HepG2 (cell line): ENCODE measurements around the gene ZNF526. TPM values are rescaled to one million over a fixed set of nuclear protein-coding genes. Genes with fewer than 3 reads are reported as not detected.
A peak's percentile ranks its signal among the peaks of the same experiment; 100 is the strongest.

ENCODE experiments used
- ATAC-seq: fragments of 200-7000 bp; cut with Tn5 transposase; 3 replicates; pipeline ENCODE4 v1.9.1; 2020; ENCODE audit warnings: mild to moderate bottlenecking, moderate library complexity
- BruUV-seq: library from RNA; stranded (reverse); fragments of 400-500 nt; replicated peaks from 2 replicates; lab custom pipeline; 2021; lab: Mats Ljungman, UMichigan
- CTCF ChIA-PET: fragments of 300-600 bp; formaldehyde crosslinking; extraction: SDS; loops from one replicate; lab custom pipeline; 2021; ENCODE audit warnings: low total read pairs, inconsistent platforms, low intra/inter-chr PET ratio; lab: Yijun Ruan, JAX
- POLR2A ChIA-PET: fragments of 350-600 bp; sonication (Branson Sonifier 250); formaldehyde crosslinking; loops from one replicate; lab custom pipeline; 2020; ENCODE audit warnings: antibody characterized with exemption, inconsistent platforms; lab: Yijun Ruan, JAX
- DNase-seq: peaks from one replicate; pipeline ENCODE4 v3.0.0-alpha.2; 2015; ENCODE audit warnings: low spot score
- FAIRE-seq: peaks from 3 replicates; lab custom pipeline; 2011; peaks lifted over from hg19 to GRCh38; lab: Jason Lieb, UNC
- H2AFZ ChIP-seq: one replicate; pipeline ENCODE4 v1.6.1; 2011; ENCODE audit warnings: low read length, inconsistent platforms
- H3K27ac ChIP-seq: fragments of 300-600 bp; 3 replicates; pipeline ENCODE4 v1.8.0; 2011; ENCODE audit warnings: mixed run types, mild to moderate bottlenecking, mixed read lengths, low read length, inconsistent platforms; ENCODE audit not compliant: insufficient read depth; ENCODE audit errors: extremely low read length
- H3K27me3 ChIP-seq, 2 experiments: fragments of 200-600 bp in 1 of 2; 2 replicates in 1 of 2; 3 replicates in 1 of 2; pipeline versions ENCODE4 v1.6.0 to v1.8.0; 2011; ENCODE audit warnings: low read length in 2 of 2, mild to moderate bottlenecking in 2 of 2, moderate library complexity in 2 of 2, inconsistent platforms in 1 of 2; ENCODE audit not compliant: insufficient read depth in 2 of 2, control insufficient read depth in 1 of 2
- H3K36me3 ChIP-seq, 2 experiments: fragments of 200-600 bp in 1 of 2; replicated peaks in 1 of 2; 2 replicates in 1 of 2; 3 replicates in 1 of 2; pipeline versions ENCODE4 v1.5.1 to v1.8.0; 2011; ENCODE audit warnings: low read length in 2 of 2, inconsistent platforms in 1 of 2; ENCODE audit not compliant: insufficient read depth in 2 of 2, control insufficient read depth in 1 of 2
- H3K4me1 ChIP-seq: 2 replicates; pipeline ENCODE4 v1.5.1; 2012; ENCODE audit warnings: low read length, inconsistent platforms; ENCODE audit not compliant: insufficient read depth
- H3K4me2 ChIP-seq: 2 replicates; pipeline ENCODE4 v1.6.0; 2011; ENCODE audit warnings: low read depth, low read length, inconsistent platforms
- H3K4me3 ChIP-seq, 3 experiments: fragments of 200-600 bp in 1 of 3; sonication (generic), shearing (Covaris generic) in 1 of 3; replicated peaks in 1 of 3; 2 replicates each; pipeline ENCODE4 v1.5.1; 2011 to 2016; ENCODE audit warnings: low read length in 3 of 3, inconsistent platforms in 2 of 3, low read depth in 2 of 3, mild to moderate bottlenecking in 2 of 3, control low read depth in 1 of 3, mixed read lengths in 1 of 3; ENCODE audit not compliant: insufficient read depth in 1 of 3
- H3K79me2 ChIP-seq: one replicate; pipeline ENCODE4 v1.6.1; 2011; ENCODE audit warnings: low read length, inconsistent platforms; ENCODE audit not compliant: insufficient read depth
- H3K9ac ChIP-seq: 2 replicates; pipeline ENCODE4 v1.6.0; 2011; ENCODE audit warnings: mild to moderate bottlenecking, low read depth, low read length, inconsistent platforms; ENCODE audit not compliant: insufficient read depth
- H3K9me3 ChIP-seq: 2 replicates; pipeline ENCODE4 v1.5.1; 2012; ENCODE audit warnings: mild to moderate bottlenecking, low read length
- H4K20me1 ChIP-seq: 2 replicates; pipeline ENCODE4 v1.6.0; 2011; ENCODE audit warnings: inconsistent platforms, mild to moderate bottlenecking, low read length, moderate library complexity; ENCODE audit not compliant: insufficient read depth
- HNRNPLL ChIP-seq: fragments of 200-400 bp; formaldehyde crosslinking; IDR thresholded peaks from 2 replicates; pipeline ENCODE4 v1.6.1; 2017; ENCODE audit warnings: mild to moderate bottlenecking, low read depth, low read length; ENCODE audit not compliant: poor library complexity, severe bottlenecking
- MXD1 ChIP-seq: sonication (generic); formaldehyde crosslinking; IDR thresholded peaks from 2 replicates; pipeline ENCODE4 v1.4.0; 2020; ENCODE audit warnings: mild to moderate bottlenecking, missing genetic modification reagents
- NR2F2 ChIP-seq: IDR thresholded peaks from 2 replicates; pipeline ENCODE4 v1.6.1; 2012; ENCODE audit warnings: low read depth, inconsistent platforms, borderline replicate concordance
- RXRA ChIP-seq: sonication (generic); formaldehyde crosslinking; IDR thresholded peaks from 2 replicates; pipeline ENCODE4 v1.5.1; 2020; ENCODE audit warnings: missing genetic modification reagents
- SMAD3 ChIP-seq: sonication (generic); formaldehyde crosslinking; IDR thresholded peaks from 2 replicates; pipeline ENCODE4 v1.4.0; 2020; ENCODE audit warnings: missing genetic modification reagents
- ZEB1 ChIP-seq: IDR thresholded peaks from 2 replicates; pipeline ENCODE4 v1.6.1; 2012; ENCODE audit warnings: mild to moderate bottlenecking, low read depth, inconsistent platforms; ENCODE audit not compliant: insufficient replicate concordance
- ZNF382 ChIP-seq: sonication (generic); formaldehyde crosslinking; IDR thresholded peaks from 2 replicates; pipeline ENCODE4 v1.5.0; 2020; ENCODE audit warnings: missing genetic modification reagents, mild to moderate bottlenecking, borderline replicate concordance
- ZNF607 ChIP-seq: sonication (generic); formaldehyde crosslinking; IDR thresholded peaks from 2 replicates; pipeline ENCODE4 v1.5.1; 2020; ENCODE audit warnings: missing genetic modification reagents, mild to moderate bottlenecking, borderline replicate concordance
- ZNF773 ChIP-seq: sonication (generic); formaldehyde crosslinking; IDR thresholded peaks from 2 replicates; pipeline ENCODE4 v1.4.0; 2020; ENCODE audit warnings: missing genetic modification reagents, borderline replicate concordance
- WGBS: methylation state at CpG from one replicate; pipeline ENCODE4 v1.1.6; 2017; ENCODE audit warnings: low lambda C conversion rate; 5-methylcytosine and 5-hydroxymethylcytosine counted together
- in situ Hi-C: cut with HindIII; loops from 2 replicates; pipeline ENCODE4 v1.10.0; 2017; ENCODE audit warnings: low pct_unique_long_range_greater_than_20kb; ENCODE audit not compliant: extremely low pct_ligation_motif_present
- intact Hi-C: fragments of 100-400 bp; cut with micrococcal nuclease; formaldehyde crosslinking; loops from one replicate; pipeline ENCODE4 v1.10.0; 2022; ENCODE audit not compliant: unreplicated experiment
- polyA plus RNA-seq, 8 experiments: library from polyadenylated mRNA; depleted of rRNA in 3 of 8; stranded (reverse) in 7 of 8; unstranded in 1 of 8; fragments of >200 nt; fragmentation: Illumina TruSeq in 4 of 8; extraction: Trizol in 4 of 8; gene quantifications; 2 replicates each; pipeline versions ENCODE4 v1.2.1 to v1.2.3, GENCODE V29; 2011 to 2016; ENCODE audit warnings: low read depth in 4 of 8, missing spikeins in 1 of 8, mixed read lengths in 1 of 8; ENCODE audit not compliant: insufficient read depth in 1 of 8
- total RNA-seq, 5 experiments: library from RNA; depleted of rRNA; stranded (reverse); fragments of >200 nt; fragmentation: Illumina TruSeq; extraction: Trizol; gene quantifications; 2 replicates each; pipeline ENCODE4 v1.2.3, GENCODE V29; 2016; ENCODE audit warnings: low read depth in 1 of 5
- TF ChIP-seq, protein P1 (sequence below): sonication (generic); formaldehyde crosslinking; IDR thresholded peaks from 2 replicates; pipeline ENCODE4 v1.4.0; 2020; ENCODE audit warnings: missing genetic modification reagents
- TF ChIP-seq, protein P2 (sequence below): sonication (generic); formaldehyde crosslinking; IDR thresholded peaks from 2 replicates; pipeline ENCODE4 v1.4.0; 2020; ENCODE audit warnings: missing genetic modification reagents

The ZNF526 gene
- total and polyA plus RNA-seq, 2 of the 13 experiments (the other 11 are each of a cell fraction or from before 2014, with no cell fraction given) = 3.3 to 8.4 TPM

- peaks cover 4 to 61% of the 10 kb centered on the region in 2 experiments; a peak in 4 of 5 replicates for H3K27me3 ChIP-seq
- in situ Hi-C loops = no loop called here
- no peaks in the 10 kb centered on the region for H3K36me3 ChIP-seq
- 16% methylated on average over 22 of the region's 66 CpGs for WGBS
- H3K4me2 ChIP-seq = no peak overlapping the region
- H3K79me2 ChIP-seq = no peaks in the 10 kb centered on the region
- POLR2A ChIA-PET = no interaction called here
- no TSS peak for BruUV-seq
- CTCF ChIA-PET = no interaction called here
- no peaks in the 10 kb centered on the region for H4K20me1 ChIP-seq
- H3K27ac ChIP-seq = no peak overlapping the region
- intact Hi-C loops = no loop called here
- FAIRE-seq = no peak
- H3K4me1 ChIP-seq = no peaks in the 10 kb centered on the region
- peak; percentile 9 for DNase-seq
- H3K9ac ChIP-seq = no peak overlapping the region
- H3K4me3 ChIP-seq = no peak overlapping the region
- no peak overlapping the region for H2AFZ ChIP-seq
- H3K9me3 ChIP-seq = no peaks in the 10 kb centered on the region
- ATAC-seq = peak; percentile 93
- TF ChIP-seq, protein P1, sequence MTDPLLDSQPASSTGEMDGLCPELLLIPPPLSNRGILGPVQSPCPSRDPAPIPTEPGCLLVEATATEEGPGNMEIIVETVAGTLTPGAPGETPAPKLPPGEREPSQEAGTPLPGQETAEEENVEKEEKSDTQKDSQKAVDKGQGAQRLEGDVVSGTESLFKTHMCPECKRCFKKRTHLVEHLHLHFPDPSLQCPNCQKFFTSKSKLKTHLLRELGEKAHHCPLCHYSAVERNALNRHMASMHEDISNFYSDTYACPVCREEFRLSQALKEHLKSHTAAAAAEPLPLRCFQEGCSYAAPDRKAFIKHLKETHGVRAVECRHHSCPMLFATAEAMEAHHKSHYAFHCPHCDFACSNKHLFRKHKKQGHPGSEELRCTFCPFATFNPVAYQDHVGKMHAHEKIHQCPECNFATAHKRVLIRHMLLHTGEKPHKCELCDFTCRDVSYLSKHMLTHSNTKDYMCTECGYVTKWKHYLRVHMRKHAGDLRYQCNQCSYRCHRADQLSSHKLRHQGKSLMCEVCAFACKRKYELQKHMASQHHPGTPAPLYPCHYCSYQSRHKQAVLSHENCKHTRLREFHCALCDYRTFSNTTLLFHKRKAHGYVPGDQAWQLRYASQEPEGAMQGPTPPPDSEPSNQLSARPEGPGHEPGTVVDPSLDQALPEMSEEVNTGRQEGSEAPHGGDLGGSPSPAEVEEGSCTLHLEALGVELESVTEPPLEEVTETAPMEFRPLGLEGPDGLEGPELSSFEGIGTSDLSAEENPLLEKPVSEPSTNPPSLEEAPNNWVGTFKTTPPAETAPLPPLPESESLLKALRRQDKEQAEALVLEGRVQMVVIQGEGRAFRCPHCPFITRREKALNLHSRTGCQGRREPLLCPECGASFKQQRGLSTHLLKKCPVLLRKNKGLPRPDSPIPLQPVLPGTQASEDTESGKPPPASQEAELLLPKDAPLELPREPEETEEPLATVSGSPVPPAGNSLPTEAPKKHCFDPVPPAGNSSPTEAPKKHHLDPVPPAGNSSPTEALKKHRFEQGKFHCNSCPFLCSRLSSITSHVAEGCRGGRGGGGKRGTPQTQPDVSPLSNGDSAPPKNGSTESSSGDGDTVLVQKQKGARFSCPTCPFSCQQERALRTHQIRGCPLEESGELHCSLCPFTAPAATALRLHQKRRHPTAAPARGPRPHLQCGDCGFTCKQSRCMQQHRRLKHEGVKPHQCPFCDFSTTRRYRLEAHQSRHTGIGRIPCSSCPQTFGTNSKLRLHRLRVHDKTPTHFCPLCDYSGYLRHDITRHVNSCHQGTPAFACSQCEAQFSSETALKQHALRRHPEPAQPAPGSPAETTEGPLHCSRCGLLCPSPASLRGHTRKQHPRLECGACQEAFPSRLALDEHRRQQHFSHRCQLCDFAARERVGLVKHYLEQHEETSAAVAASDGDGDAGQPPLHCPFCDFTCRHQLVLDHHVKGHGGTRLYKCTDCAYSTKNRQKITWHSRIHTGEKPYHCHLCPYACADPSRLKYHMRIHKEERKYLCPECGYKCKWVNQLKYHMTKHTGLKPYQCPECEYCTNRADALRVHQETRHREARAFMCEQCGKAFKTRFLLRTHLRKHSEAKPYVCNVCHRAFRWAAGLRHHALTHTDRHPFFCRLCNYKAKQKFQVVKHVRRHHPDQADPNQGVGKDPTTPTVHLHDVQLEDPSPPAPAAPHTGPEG (CRISPR knock-in tag) = peak; percentile 99
- TF ChIP-seq HNRNPLL (peak; percentile 71), ZNF382 (CRISPR knock-in tag) (no peak), ZEB1 (no peak), ZNF607 (CRISPR knock-in tag) (no peak), MXD1 (CRISPR knock-in tag) (0 out of 2 replicates have a peak, but pooled peaks have one; percentile 50), RXRA (CRISPR knock-in tag) (no peak), SMAD3 (CRISPR knock-in tag) (no peak), NR2F2 (no peak), ZNF773 (CRISPR knock-in tag) (no peak)
- TF ChIP-seq, protein P2, sequence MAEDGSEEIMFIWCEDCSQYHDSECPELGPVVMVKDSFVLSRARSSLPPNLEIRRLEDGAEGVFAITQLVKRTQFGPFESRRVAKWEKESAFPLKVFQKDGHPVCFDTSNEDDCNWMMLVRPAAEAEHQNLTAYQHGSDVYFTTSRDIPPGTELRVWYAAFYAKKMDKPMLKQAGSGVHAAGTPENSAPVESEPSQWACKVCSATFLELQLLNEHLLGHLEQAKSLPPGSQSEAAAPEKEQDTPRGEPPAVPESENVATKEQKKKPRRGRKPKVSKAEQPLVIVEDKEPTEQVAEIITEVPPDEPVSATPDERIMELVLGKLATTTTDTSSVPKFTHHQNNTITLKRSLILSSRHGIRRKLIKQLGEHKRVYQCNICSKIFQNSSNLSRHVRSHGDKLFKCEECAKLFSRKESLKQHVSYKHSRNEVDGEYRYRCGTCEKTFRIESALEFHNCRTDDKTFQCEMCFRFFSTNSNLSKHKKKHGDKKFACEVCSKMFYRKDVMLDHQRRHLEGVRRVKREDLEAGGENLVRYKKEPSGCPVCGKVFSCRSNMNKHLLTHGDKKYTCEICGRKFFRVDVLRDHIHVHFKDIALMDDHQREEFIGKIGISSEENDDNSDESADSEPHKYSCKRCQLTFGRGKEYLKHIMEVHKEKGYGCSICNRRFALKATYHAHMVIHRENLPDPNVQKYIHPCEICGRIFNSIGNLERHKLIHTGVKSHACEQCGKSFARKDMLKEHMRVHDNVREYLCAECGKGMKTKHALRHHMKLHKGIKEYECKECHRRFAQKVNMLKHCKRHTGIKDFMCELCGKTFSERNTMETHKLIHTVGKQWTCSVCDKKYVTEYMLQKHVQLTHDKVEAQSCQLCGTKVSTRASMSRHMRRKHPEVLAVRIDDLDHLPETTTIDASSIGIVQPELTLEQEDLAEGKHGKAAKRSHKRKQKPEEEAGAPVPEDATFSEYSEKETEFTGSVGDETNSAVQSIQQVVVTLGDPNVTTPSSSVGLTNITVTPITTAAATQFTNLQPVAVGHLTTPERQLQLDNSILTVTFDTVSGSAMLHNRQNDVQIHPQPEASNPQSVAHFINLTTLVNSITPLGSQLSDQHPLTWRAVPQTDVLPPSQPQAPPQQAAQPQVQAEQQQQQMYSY = no peak
Measured at GRCh38 chr19:42176990-42177685, 43.0 kb upstream of the ZNF526 start.
